GM06990 (cell line): ENCODE results near the gene GRAMD2A.

ENCODE experiments used
- DNase-seq: peaks from one replicate; pipeline ENCODE4 v3.0.0-alpha.2; 2011; ENCODE audit not compliant: insufficient read length; ENCODE audit errors: extremely low read depth
- H3K27me3 ChIP-seq: replicated peaks from 2 replicates; pipeline ENCODE4 v1.6.0; 2011; ENCODE audit warnings: low read length; ENCODE audit not compliant: control insufficient read depth, insufficient read depth
- H3K36me3 ChIP-seq: 2 replicates; pipeline ENCODE4 v1.5.1; 2011; ENCODE audit warnings: low read length; ENCODE audit not compliant: control insufficient read depth, insufficient read depth
- H3K4me3 ChIP-seq: replicated peaks from 2 replicates; pipeline ENCODE4 v1.5.1; 2011; ENCODE audit warnings: low read depth, mild to moderate bottlenecking, control low read depth, low read length
- TF ChIP-seq, protein P1 (sequence below): IDR thresholded peaks from 2 replicates; pipeline ENCODE4 v1.5.1; 2011; ENCODE audit warnings: low read length, control low read depth, mild to moderate bottlenecking, inconsistent platforms; ENCODE audit not compliant: insufficient read depth, poor library complexity, severe bottlenecking

GRAMD2A gene

DNA sequence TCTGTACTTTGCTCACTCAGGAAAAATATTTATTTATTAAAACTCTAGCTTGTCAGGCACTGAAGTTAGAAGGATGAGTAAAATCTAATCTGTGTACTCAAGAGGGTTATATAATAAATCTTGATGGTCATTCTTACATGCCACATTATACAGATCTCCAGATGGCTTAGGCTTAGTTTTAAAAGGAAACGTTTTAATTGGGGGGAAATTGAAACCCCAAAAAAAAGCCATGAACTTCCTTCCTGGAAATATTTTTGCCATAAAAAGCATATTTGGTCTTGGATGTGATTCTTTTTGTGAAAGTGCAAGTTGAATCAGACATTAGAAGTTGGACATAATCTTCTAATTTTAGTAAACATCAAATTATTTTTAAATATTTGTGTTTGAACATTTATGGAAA, 73.4 kb downstream of the GRAMD2A start:
- Histone ChIP-seq H3K27me3 (no peaks in the 10 kb centered on the region), H3K4me3 (no peak overlapping the region), H3K36me3 (no peaks in the 10 kb centered on the region)
- TF ChIP-seq, protein P1, sequence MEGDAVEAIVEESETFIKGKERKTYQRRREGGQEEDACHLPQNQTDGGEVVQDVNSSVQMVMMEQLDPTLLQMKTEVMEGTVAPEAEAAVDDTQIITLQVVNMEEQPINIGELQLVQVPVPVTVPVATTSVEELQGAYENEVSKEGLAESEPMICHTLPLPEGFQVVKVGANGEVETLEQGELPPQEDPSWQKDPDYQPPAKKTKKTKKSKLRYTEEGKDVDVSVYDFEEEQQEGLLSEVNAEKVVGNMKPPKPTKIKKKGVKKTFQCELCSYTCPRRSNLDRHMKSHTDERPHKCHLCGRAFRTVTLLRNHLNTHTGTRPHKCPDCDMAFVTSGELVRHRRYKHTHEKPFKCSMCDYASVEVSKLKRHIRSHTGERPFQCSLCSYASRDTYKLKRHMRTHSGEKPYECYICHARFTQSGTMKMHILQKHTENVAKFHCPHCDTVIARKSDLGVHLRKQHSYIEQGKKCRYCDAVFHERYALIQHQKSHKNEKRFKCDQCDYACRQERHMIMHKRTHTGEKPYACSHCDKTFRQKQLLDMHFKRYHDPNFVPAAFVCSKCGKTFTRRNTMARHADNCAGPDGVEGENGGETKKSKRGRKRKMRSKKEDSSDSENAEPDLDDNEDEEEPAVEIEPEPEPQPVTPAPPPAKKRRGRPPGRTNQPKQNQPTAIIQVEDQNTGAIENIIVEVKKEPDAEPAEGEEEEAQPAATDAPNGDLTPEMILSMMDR: no peak
- no peak for DNase-seq

DNA sequence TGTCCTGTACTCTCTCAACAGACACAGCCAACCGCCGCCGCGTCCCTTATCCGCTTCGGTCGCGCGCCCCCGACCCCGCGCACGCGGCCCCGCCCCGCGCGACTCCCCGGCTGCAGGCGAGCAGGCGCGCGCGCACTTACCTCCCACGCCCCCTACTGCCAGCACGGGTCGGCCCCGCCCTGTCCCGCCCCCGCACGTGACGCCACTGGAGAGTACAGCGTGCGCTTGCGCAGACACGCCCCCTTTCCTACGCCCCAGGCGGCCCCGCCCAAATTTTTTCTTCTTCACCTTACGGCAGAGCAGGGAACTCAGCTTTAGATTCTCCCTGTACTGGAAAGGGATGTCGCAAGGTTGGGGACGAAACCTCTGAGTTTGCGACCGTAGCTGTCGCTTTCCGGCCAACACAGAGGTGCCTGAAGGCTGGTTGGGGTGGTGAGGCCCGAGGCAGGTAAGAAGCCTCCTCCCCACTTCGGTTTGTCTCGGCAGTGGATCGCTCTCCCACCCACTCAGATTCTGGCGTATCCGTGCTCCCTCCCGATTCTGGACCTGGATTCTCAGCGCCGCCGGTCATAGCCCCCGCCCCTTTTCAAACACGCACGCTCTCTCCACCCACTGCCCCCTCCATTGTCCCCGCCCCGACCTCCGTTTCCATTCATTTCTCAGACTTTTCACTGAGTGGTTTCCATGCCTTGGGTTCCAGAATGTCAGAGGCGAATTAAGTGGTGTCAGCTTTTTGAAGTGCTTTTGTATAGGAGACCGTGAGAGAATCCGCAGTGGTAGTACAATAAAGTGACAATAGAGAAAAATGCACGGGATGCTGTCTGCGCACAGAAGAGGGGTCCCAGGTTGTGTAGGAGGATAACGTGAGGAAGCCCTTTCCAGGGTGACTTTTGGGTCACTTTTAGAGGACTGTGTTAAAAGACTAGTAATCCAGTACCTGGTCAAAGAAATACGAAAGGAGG, 79.3 kb downstream of the GRAMD2A start, which contains the start of the genes MYO9A and SENP8:
TSS of gene MYO9A (minus strand) at position 134 of the 962 bp plus-strand sequence. CDS start 71,587 bp downstream, outside the sequence.
TSS of gene SENP8 (plus strand) at position 387 of the 962 bp plus-strand sequence. CDS start 21,221 bp downstream, outside the sequence.
- Histone ChIP-seq H3K27me3 (no peaks in the 10 kb centered on the region), H3K36me3 (no peaks in the 10 kb centered on the region), H3K4me3 (peak within 1 kb of the TSS; percentile 94)
- TF ChIP-seq, protein P1: peak; percentile 3
- peak; percentile 99 for DNase-seq

DNA sequence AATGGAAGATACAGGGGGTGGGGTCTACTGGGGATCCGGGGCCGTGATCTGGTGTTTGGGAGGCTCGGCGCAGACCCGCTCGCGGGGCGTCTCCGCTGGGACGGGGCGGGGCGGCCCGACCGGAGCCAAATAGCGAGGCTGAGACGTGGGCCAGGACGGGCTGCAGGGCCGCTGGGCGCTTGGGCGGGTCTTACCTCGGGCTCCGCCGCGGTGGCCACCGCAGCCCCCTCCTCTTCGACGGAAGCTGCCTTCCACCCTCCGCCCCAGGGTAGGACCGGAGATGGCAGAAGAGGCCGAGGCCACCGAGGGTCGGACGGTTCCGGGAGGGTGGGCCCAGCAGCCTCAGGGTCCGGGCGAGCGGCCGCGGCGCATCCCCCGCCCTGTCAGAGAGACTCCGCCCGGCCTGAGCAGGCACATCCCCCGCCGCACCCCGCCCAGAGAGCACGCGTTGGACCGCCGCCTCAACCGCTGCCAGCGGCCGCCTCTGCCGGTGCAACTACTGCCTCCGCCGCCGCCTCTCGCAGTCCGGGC, 80.0 kb downstream of the GRAMD2A start:
- no peak for DNase-seq
- H3K36me3 ChIP-seq: no peaks in the 10 kb centered on the region
- TF ChIP-seq, protein P1: no peak
- no peaks in the 10 kb centered on the region for H3K27me3 ChIP-seq
- H3K4me3 ChIP-seq: peak overlapping the region; percentile 94

DNA sequence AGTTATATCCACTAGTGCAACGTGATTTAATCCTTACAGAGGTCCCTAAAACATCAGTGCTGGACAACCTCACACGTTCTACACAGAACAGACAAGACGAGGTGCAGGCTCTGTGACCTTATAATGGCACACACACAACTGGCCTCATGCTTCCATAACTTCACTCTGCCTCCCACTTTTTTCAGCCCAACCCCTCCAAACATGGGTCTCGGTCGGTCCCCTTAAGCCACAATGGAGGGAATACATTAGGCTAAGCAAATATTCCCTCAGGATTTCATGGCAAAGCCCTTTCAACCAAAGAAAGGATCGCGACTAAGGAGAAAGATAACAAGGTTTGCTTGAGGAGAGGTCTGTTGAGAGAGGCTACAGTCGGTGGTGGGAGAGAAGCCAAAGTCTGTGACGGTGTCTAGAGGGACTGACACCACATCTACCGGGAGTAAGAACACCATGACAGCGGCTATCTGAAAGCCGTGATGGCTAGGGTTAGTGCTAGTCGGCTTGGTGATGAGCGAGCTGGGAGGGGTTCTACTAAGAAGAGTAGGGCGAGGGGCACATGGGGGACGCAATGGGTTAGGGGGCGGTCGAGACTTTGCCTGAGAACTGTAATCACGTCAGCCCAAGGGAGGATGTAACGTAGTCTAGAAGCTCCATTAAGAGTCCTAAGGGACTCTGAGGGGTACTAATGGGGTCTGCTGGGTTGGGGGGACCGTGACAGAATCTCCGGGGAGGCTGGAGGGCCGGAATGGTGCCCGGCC, 80.7 kb downstream of the GRAMD2A start:
- TF ChIP-seq, protein P1: no peak
- H3K4me3 ChIP-seq: peak overlapping the region; percentile 94
- H3K27me3 ChIP-seq: no peaks in the 10 kb centered on the region
- no peak for DNase-seq
- H3K36me3 ChIP-seq: no peaks in the 10 kb centered on the region

DNA sequence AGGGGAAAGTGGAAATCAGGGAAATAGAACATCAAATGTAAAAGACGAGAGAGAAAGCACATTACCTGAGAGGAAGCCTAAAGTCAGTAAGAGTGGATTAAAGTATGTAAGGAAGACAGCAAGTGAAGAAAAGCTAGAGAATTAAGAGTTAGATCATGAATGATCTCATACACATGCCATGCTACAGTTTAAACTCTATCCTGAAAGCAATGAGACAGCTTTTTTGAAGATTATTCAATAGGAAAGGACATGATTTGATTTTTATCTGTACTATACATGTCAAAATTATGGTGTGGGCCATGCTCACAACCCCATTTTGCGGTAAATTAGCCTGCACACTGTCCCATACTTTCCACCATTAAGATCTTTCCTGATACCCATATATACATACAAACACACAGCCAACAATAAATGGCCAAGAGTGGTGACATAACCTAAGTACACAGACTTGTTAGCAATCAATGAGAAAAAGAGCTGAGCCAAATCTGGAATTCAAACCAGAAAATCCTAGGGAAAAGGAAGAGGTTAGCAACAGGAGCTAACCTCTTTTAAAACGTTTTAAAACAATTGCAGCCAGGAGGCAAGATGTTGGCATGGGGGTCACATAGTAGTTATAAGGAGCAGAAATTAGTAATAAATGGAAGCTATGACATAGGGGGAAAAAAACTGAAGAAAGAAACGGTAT, 84.1 kb downstream of the GRAMD2A start:
- no peak overlapping the region for H3K4me3 ChIP-seq
- H3K36me3 ChIP-seq: no peaks in the 10 kb centered on the region
- DNase-seq: no peak
- TF ChIP-seq, protein P1: no peak
- H3K27me3 ChIP-seq: no peaks in the 10 kb centered on the region
